ENCODE measurements around the gene AMBP.

AMBP gene

GRCh38 chr9:114114364-114114763, 36.3 kb upstream of the AMBP start:
- DNase-seq (ENCODE audit: extremely low spot score, insufficient read length, low read depth) (no peak), FAIRE-seq (no peak)

DNA sequence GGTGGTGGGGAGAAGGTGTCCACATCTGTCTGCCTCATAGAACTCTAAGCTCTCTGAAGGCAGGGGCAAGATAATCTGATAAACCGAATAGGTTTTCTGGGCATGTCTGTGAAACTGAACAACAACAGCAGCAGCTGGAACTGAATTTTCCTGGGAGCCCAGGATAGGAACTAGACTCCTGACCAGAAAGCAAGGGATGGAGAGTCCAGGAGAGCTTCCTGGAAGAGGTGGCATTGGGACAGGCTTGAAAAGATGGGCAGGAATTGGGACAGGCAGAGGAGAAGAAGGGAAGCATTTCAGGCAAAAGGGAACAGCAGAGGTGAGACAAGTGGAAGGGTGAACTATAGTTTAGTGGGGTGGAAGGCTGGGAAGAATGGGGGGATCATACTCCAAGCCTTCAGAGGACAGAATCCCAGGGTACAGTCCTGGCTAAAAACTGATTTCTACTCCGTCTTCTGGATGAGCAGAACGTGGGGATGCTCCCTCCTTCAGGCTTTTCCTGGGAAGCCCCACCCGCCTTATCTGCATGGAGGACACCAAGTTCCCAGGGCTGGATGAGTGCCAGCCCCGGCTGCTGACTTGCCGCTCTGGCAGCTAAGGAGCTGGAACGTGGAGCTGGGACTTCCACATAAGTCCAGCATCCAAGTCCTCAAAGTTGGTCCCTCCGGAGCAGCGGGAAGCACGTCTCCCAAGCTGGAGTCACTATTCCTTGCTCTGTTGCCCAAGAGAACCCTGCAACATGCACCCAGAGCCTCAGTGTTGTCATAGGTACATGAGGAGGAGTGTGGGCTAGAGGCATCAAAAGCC, 34.9 kb upstream of the AMBP start:
- no peak for DNase-seq (ENCODE audit: extremely low spot score, insufficient read length, low read depth)
- FAIRE-seq = no peak

DNA sequence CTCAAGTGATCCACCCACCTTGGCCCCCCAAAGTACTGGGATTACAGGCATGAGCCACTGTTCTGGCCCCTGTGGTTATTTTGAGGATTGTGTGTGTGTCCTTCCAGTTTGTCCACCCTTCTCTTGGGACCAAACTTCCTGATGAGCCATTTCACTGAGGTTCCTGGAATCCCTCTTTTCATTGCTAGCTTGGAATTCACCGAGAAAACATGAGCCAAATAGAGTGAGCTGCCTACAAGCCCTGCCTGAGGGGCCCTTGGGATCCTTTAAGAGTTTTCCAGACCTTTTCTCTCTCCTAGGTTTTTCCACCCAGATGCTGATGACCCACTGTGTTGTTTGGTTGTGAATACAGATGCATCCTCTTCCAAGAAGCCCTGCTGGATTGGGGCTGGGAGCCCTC, 34.2 kb upstream of the AMBP start:
- FAIRE-seq (no peak), DNase-seq (ENCODE audit: extremely low spot score, insufficient read length, low read depth) (no peak)

GRCh38 chr9:114110180-114110579, 32.1 kb upstream of the AMBP start:
- FAIRE-seq = no peak
- DNase-seq (ENCODE audit: extremely low spot score, insufficient read length, low read depth) = no peak

GRCh38 chr9:114109124-114109523, 31.0 kb upstream of the AMBP start:
- FAIRE-seq (no peak), DNase-seq (ENCODE audit: extremely low spot score, insufficient read length, low read depth) (no peak)

DNA sequence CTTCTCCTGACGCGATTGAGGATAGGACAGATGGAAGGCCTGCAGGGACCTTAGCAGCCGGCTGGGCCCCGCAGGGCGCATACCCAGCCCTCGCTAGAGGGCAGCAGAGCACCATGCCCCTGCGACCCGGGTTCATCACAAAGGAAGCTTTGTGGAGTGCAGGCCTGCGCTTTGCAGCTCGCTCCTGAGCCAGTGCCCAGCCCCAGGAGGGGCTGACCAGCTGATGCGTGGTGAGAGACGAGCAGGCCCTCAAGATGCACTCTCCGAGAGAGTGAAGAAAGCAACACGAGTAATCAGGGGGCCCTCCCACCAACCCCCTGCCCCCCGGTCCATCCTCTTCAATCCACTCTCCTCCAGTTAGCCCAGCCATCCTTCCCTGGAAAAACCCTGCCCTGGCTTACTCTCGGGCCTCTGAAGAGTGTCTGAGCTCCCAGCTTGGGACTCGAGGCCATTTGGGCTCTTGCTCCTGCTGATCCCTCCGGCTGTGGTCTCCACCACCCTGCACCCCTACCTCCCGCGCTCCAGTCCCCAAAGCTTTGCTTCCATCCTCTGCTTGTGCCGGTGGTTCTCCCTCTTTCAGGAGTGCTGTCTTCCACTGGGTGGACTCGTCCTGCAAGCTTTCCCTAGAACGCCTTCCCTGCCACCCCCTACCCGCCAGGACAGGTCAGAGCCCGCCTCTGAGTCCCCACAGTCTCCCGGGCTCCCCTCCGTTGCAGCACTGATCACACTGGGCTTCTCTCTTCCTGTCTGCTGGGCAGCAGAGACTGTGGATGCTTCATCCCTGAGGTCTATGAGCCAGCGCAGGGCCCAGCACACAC, 30.1 kb upstream of the AMBP start:
- FAIRE-seq (peak; percentile 51), DNase-seq (ENCODE audit: extremely low spot score, insufficient read length, low read depth) (peak; percentile 47)

GRCh38 chr9:114107286-114108001, 29.3 kb upstream of the AMBP start:
- DNase-seq (ENCODE audit: extremely low spot score, insufficient read length, low read depth) = no peak
- FAIRE-seq = no peak

DNA sequence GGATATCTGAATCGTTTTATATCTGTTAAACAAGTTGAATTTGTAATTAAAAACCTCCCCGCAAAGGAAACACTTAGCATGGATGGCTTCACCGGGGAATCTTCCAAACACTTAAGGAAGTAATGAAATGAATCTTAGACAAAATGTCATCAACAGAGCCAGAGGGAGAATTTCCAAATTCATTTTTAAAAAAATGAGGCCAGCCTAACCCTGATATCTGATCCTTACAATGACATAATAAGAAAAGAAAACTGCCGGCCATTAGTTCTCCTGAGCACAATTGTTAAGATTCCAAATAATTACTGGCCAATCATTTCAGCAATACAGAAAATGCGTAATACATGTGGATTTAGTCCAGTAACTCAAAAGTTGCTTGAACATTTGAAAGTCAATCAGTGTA, 27.1 kb upstream of the AMBP start:
- DNase-seq (ENCODE audit: extremely low spot score, insufficient read length, low read depth) = no peak

DNA sequence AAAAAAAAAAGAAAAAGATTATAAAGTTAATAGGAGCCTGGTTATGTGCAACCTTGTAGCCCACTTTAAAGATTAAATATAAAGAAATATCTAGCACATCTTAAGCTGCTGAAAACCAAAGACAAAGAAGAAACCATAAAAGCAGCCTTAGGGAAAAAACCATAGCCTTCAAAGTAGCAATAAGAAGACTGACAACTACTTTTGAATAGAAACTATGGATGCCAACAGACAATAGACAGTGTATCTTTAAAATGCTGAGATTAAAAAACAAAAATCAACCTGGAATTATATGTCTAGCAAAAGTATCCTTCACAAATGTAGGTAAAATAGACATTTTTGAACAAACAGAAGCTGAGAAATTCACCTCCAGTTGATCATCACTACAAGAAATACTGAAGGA, 24.4 kb upstream of the AMBP start:
- no peak for DNase-seq (ENCODE audit: extremely low spot score, insufficient read length, low read depth)
- FAIRE-seq = no peak

More for the DNA sequence above, 27.1 kb upstream of the AMBP start:
- no peak for FAIRE-seq

DNA sequence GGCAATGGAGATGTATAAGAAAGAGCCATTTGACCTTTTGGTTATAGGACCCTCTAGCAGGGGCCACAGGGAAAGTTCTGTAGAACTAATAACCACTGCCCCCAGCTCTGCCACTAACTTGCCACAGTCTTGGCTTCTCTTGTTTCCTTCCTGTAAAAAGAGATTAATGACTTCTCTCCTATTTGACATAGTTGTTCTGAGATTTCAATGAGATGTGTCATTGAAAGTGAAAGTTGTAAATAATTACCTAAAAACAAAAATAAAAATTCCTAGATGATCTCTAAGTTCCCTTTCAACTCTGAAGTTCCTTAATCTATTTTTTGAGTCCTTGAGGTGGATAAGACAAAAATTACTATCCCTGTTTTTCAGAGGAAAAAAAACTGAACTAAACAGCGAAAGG, 22.4 kb upstream of the AMBP start:
- no peak for FAIRE-seq
- no peak for DNase-seq (ENCODE audit: extremely low spot score, insufficient read length, low read depth)

GRCh38 chr9:114099669-114100270, 21.7 kb upstream of the AMBP start:
- DNase-seq (ENCODE audit: extremely low spot score, insufficient read length, low read depth) (no peak), FAIRE-seq (no peak)

DNA sequence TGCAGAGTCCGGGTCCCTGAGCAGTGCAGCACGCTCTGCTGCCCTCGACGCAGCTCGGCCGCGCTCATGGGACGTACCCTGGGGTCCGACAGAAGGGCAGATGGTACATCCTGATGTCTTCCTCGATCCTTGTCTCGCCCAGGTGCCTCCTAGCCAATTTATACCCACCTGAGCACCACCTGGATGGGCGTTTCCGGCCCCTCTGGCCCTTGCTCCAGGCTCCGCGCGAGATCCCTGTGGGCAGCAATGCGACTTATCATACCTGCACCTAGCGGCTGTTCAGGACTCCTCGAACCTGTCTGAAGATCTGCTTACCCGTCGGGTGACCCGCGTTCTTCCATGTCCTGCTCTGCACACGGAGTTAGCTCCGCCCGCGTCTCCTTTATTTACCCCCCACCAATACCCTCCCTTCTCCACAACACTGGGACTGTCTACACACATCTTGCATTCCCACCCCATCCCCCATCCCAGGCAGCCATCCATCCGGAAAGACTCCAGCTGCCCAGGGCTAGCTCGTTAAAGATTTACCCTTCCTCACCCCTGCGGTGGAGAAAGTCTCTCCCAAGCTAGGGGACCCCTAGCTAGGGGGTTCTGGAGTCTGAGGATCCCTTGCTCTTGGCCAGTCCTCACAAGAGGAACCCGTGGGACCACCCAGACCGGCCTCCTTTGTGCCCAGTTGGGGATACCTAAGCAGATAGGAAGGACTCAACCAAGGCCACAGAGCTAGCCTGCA, 21.0 kb upstream of the AMBP start, which contains the start of gene KIF12:
KIF12 (minus strand) TSS at position 357 of the 733 bp plus-strand sequence; CDS start at position 341, 16 bp downstream.
- no peak for FAIRE-seq
- DNase-seq (ENCODE audit: extremely low spot score, insufficient read length, low read depth) = no peak

DNA sequence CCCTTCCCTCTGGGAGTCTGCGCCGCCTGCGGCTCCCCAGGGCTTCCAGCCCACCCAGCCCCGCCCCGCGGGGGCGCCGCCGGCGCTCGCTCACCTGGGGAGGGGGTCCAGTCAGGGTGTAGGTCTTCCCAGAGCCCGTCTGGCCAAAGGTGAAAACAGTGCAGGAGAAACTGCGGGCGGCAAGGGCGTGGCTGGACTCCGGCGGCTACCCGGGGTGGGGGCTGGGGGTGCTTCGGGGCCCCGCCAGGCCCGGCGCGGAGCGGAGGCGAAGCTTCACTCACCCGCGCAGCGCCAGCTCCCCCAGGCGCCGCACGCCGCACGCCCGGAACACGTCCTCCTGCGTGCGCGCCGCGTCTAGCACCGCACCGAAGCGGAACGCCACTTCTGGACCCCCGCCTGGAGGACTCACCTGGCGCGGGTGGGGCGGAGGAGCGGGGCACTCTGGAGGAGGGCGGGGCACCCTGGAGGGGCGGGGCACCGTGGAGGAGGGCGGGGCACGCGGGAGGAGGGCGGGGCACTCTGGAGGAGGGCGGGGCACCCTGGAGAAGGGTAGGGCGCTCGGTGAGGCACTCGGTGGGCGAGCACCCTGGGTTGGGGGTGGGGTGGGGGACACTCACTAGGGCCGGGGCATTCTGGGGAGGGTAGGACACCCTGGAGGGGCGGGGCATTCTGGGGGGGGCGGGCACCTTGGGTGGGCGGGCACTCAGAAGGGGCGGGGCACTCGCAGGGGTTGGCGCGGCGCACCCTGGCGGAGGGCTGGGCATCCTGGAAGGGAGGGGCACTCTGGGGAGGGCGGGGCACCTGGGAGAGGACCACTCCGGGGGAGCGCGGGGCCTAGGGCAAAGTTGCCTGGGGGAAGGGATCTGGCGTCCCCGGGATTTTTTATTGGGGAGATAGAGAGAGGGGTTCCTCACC, 20.2 kb upstream of the AMBP start:
- DNase-seq (ENCODE audit: extremely low spot score, insufficient read length, low read depth) (no peak), FAIRE-seq (no peak)

DNA sequence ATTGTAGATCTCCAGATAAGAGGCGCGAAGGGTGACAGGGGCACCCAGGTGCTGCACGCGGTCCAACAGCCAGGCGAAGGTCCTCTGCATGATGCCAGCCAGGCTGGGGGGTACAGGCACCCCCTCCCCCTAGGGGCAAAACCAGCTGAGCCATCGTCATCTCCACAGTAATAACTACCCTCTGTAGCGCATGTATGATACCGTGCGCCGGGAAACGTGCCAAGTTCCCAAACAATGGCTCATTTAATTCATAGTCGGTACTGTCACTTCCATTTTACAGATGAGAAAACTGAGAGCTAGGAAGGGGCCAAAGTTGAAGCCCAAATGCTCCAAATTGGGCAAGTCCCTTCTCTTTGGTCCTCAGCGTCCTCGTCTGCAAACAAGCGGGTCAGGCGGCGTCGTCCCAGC, 19.5 kb upstream of the AMBP start:
- DNase-seq (ENCODE audit: extremely low spot score, insufficient read length, low read depth) = no peak
- FAIRE-seq = no peak

DNA sequence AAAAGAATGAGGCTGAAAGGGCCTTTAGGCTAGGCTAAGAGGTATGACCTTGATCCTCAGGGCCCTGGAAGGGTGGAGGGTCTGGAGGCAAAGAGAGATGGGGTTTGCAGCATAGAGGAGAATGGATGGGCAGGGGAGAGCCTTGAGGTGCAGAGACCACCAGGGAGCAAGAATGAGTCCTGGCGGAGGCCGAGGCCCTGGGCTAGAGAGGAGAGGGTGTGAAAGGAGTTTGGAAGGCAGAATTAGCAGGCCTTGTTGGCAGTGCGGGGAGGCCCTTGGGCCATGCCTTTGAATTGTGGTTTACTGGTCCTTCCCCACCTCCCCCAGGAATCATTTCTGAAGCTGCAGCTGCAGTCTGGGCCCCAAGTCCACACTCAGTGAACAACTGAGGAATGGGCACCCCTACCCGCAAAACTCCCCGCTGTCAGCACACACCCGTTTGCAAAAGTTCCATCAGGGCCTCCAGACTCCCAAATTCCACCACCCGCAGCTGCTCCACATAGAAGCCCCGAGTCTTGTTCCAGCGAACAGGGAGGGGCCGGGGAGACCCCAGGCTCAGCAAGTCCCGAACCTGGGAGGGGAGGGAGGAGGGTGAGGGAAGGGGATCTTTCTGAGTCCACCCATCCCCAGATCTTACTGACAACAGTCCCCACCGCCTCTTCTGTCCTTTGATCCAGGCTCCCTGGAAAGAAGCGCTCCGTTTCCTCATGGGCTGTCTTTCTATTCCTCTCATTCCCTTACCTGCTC, 18.9 kb upstream of the AMBP start:
- DNase-seq (ENCODE audit: extremely low spot score, insufficient read length, low read depth) = no peak
- FAIRE-seq = no peak

DNA sequence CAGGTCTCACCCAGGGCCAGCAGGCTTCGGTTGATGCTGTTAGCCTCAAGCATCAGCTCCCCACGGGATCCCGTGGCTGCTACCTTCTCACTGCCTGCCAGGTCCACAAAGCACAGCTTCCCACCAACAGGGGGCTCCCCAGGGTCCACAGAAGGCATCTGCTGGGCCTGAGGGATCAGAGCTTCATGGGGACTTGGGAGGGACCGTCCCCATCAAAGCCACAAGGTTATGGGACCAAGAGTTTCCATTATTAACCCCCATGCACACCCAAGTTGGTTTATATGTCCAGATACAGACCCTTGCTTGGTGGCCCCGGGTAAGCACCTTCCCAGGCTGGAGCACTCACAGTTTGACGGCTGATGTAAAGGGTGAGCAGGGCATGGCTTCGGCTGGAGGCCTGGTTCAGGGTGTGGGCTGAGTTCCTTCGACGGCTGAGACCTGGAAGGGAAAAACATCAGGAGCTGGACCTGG, 18.0 kb upstream of the AMBP start:
- DNase-seq (ENCODE audit: extremely low spot score, insufficient read length, low read depth) (no peak), FAIRE-seq (no peak)

- no peak for DNase-seq (ENCODE audit: extremely low spot score, insufficient read length, low read depth)
- no peak for FAIRE-seq
These were observed 16.9 kb upstream of the AMBP start for GRCh38 chr9:114094971-114095370.

Data from GM18507 (cell line).